GM06990 (cell line): Measurements from ENCODE around the gene STAC2.
A peak's percentile ranks its signal among the peaks of the same experiment; 100 is the strongest.

Source experiments
- DNase-seq: peaks from one replicate; pipeline ENCODE4 v3.0.0-alpha.2; 2011; ENCODE audit not compliant: insufficient read length; ENCODE audit errors: extremely low read depth
- H3K27me3 ChIP-seq: replicated peaks from 2 replicates; pipeline ENCODE4 v1.6.0; 2011; ENCODE audit warnings: low read length; ENCODE audit not compliant: control insufficient read depth, insufficient read depth
- H3K36me3 ChIP-seq: 2 replicates; pipeline ENCODE4 v1.5.1; 2011; ENCODE audit warnings: low read length; ENCODE audit not compliant: control insufficient read depth, insufficient read depth
- H3K4me3 ChIP-seq: replicated peaks from 2 replicates; pipeline ENCODE4 v1.5.1; 2011; ENCODE audit warnings: low read depth, mild to moderate bottlenecking, control low read depth, low read length
- CTCF ChIP-seq: IDR thresholded peaks from 2 replicates; pipeline ENCODE4 v1.5.1; 2011; ENCODE audit warnings: low read length, control low read depth, mild to moderate bottlenecking, inconsistent platforms; ENCODE audit not compliant: insufficient read depth, poor library complexity, severe bottlenecking

STAC2 gene

GRCh38 chr17:39209317-39210092 is 16.2 kb downstream of the STAC2 start:
- Histone ChIP-seq H3K36me3 (peaks cover 2% of the 10 kb centered on the region), H3K4me3 (peak overlapping the region; percentile 36), H3K27me3 (no peaks in the 10 kb centered on the region; the same call in 1 of the 2 replicates)
- peak; percentile 54 for DNase-seq
- TF ChIP-seq CTCF: no peak

GRCh38 chr17:39208893-39209292 is 16.9 kb downstream of the STAC2 start:
- Histone ChIP-seq H3K27me3 (no peaks in the 10 kb centered on the region; the same call in 1 of the 2 replicates), H3K36me3 (peaks cover 8% of the 10 kb centered on the region), H3K4me3 (no peak overlapping the region)
- TF ChIP-seq CTCF: no peak
- DNase-seq: peak; percentile 84

- H3K4me3 ChIP-seq: no peak overlapping the region
- H3K27me3 ChIP-seq: no peaks in the 10 kb centered on the region; the same call in 1 of the 2 replicates
- TF ChIP-seq CTCF: no peak
- H3K36me3 ChIP-seq: peaks cover 14% of the 10 kb centered on the region
- DNase-seq: peak; percentile 39
Measured at GRCh38 chr17:39208136-39208535, 17.6 kb downstream of the STAC2 start.

- H3K27me3 ChIP-seq: no peaks in the 10 kb centered on the region; the same call in 1 of the 2 replicates
- no peak for DNase-seq
- TF ChIP-seq CTCF: no peak
- H3K36me3 ChIP-seq: peaks cover 27% of the 10 kb centered on the region
- H3K4me3 ChIP-seq: no peak overlapping the region
Measured at GRCh38 chr17:39205112-39205526, 20.6 kb downstream of the STAC2 start.

- Histone ChIP-seq H3K4me3 (no peak overlapping the region), H3K36me3 (peaks cover 27% of the 10 kb centered on the region), H3K27me3 (no peaks in the 10 kb centered on the region)
- no peak for DNase-seq
- no peak for TF ChIP-seq CTCF
Measured at GRCh38 chr17:39204245-39204644, 21.5 kb downstream of the STAC2 start.
